NCI-H1048 (cell line): ENCODE data around the gene PDAP1.
"Not testable (repeated sequence)": the region's sequence is repeated elsewhere in the genome, so short reads cannot be mapped to it uniquely, and the experiment has no call there.

ENCODE experiments used
- DNase-seq: peaks from one replicate; lab custom pipeline; 2025; lab: John Stamatoyannopoulos, UW

Gene PDAP1

DNA sequence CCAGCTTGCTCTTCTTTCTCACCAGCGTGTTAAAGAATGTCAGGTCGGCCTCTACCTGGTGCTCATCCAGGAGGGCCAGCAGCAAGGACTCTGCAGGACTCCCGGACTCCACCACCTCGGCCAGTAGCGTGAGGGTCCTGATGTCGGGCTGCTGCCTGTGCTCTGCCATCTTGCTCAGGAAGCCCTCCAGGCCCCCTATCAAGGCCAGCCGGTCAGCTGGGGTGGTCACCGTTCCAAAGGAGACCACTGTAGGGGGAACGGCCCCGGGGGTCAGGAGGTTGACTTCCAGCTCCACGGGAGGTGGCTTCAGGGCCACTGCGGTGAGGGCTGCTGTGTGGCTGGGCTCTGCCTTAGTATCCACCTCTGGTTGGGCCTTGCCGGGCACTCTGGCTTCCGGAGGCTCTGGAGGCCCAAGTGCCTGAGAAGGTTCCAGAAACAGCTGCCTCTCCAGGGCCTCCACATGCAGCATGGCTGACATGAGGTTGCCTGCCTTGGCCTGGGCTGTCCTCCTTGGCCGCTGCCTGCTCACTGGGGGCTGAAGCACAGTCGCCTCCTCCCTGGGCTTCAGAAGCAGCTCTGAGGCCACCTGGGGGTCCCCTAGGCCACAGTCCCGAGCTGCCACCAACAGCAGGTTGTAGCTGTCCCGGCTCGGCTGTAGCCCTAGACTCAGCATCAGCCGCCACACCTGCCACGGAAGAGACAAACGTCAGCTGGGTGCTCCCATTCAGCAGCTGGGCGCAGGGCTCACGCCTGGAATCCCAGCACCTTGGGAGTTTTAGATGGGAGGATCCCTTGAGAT is 16.7 kb upstream of the PDAP1 start:
- no peak for DNase-seq

DNA sequence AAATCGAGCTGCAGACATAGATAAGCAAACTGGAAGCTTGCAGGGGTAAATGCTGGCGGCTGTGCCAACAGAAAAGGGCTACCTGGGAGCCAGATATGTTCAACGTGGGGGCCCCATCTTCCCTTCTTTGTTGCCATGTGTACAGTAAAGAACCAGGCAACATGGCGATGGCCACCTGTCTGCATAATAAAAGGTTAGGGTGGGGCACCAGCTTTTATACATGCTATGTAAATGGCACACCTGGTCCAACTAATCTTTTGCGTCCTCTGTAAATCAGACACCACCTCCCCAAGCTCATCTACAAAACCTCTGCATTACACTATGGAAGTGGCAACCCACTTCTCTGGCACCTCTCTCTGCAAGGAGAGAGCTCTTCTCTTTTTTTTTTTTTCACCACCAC is 14.2 kb upstream of the PDAP1 start:
- DNase-seq, result no peak

DNA sequence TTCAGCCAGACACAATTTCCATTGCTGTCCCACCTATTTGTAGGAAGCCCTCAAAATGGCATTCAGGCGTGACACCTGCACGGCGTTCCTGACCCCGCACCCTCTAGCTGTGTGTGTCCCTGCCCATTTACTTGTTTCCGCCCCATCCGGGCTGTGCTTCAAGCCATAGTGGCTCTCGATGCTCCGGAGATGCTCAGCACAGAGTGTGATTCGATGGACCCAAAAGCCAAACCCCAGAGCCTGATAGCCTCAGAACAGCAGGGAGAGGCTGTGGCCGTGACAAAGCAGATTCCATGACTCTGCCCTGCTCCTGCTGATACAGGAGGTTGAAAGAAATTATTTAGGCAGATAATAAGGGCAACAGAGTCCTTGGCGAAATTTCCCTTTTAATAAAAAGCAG is 13.8 kb upstream of the PDAP1 start:
- DNase-seq, result no peak

DNA sequence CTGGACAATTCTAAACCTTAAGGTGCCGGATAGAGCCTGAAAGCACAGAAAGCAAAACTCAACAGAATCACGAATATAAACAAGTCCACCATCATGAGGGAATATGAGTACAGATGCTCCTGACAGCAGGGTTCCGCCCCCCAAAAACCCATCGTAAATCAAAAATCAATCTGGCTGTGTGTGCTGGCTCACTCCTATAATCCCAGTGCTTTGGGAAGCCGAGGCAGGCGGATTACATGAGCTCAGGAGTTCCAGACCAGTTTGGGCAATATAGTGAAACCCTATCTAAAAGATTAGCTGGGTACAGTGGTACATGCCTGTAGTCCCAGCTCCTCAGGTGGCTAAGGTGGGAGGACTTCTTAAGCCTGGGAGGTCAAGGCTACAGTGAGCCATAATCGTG is 12.6 kb upstream of the PDAP1 start:
- DNase-seq, result no peak

DNA sequence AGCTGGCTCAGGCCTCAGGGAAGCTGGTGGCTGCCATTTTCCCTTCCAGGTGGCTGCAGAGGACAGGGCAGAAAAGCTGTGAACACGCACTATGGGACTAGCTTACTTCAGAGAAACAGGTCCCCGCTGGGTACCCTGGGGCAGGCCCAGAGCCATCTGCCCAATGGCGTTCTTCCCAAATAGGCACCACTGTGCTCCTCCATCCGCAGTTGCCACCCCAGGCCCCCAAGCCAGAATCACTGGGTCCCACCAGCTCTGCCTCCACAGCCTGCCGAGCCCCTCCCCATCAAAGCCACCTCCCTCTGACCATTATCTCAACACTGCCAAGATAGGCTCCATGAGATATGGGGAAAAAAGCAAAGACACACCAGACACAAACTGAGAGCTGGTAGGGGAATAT is 11.8 kb upstream of the PDAP1 start:
- no peak for DNase-seq

DNA sequence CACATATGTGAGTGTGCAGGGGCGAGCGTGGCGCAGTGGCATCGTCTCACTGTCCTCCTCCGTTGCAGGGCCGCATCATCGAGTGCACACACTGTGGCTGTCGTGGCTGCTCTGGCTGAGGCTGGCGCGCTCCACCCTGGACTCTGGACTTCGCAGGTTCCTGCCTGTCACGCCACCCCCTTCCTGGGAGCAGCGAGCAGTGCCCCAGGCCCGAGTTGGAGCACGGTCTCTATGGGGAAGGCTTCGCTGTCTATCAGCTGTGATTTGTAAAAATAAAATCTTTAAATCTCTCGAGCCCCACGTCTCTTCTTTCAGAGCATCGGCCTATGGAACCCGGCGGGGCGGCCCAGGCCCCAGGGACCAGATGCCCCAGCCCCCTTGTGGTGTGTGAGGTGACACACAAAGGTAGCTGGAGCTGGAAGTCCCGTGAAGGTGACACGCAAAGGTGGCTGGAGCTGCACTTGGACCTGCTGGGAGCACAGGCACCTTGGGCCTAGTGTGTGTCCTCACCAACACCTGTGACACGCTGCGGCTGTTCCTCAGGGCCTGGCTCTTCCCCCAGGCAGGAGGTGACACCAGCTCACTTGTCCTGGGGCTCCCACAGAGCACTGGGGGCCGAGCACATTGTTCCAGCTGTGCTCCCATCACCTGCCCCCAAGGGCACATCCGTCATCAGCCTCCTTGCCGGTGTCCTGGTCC is 11.1 kb upstream of the PDAP1 start:
- no peak for DNase-seq

DNA sequence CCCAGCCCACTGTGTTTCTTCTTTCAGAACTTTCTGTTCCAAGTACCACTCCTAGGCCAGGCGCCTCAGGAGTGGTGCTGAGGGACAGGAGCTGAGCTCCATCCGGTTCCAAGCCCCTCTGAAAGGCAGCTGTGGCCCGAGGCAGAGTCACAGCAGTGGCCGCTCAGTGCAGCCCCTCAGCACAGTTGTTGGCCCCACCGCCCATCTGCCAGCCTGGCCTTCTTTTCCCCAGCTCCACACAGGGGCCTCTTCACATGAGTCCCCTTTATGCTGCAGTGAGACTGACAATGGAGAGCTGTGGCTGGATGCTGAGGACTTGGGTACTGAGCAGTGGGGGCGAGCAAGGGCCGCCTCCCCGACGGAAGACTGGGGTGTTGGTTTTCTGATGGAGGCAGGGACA is 9.9 kb upstream of the PDAP1 start:
- DNase-seq, result no peak

DNA sequence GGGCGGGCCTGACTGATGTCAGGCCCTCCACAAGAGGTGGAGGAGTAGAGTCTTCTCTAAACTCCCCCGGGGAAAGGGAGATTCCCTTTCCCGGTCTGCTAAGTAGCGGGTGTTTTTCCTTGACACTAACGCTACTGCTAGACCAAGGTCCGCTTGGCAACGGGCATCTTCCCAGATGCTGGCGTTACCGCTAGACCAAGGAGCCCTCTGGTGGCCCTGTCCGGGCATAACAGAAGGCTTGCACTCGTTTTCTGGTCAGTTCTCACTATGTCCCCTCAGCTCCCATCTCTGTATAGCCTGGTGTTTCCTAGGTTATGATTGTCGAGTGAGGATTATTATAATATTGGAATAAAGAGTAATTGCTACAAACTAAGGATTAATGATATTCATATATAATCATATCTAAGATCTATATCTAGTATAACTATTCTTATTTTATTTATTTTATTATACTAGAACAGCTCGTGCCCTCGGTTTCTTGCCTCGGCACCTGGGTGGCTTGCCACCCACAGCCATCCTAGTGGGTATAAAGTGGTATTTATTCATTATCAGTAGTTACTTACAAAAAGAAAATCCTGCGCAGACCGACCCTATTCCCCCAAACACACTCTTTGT is 7.2 kb upstream of the PDAP1 start:
- not testable (repeated sequence) for DNase-seq

DNA sequence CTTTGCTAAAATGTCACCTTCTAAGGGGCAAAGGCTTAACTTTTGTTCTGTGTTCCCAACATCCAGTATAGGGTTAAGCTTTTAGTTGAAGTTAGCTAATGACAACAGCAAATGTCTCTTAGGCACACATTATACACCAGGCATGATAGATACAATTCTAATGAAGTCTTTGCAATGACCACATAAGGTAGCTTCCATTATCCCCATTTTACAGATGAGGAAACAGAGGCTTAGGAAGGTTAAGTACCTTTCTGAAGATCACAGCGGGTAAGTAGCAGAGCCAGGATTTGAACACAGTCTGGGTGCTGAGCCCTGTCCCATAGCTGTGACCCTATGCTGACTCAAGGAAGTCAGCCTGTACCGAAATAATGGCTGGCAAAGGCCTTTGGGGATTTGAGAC is 2.2 kb upstream of the PDAP1 start:
- DNase-seq, result no peak

DNA sequence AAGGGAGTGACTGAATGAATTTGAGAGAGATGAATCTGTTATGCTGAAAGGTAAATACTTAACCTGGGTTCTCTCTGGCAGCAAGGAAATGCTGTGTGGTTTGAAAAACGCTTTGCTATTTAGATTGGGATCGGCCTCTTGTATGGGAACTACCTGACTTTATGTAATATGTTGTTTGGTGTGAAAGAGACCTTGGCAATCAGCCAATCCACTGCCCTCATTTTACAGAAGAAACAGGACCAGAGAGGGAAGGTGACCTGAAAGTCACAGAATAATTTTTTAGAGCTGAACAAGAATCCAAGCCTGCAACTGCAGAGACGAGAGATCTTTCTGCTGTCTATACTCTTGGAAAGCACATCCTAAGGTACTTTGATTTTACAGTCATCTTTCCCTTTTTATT is 1.4 kb upstream of the PDAP1 start:
- DNase-seq, result no peak

DNA sequence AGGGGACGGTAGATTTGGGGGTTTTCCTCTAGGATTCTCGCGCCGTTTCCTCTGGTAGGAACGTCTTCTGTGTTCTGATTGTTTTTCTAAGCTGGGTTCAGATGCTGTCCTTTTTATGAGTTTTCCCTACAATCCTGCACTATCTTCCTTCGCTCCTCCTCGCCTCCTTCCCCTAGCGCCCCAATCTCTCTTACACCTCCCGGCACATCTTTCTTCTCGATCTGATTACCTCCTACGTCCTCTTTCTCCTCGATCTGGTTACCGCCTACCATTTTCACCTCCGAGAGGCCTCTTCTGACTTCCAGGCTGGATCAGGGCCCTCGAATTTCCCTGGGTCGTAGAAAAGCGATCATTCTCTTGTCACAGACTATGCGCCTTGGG is 785 bp upstream of the PDAP1 start:
- no peak for DNase-seq

DNA sequence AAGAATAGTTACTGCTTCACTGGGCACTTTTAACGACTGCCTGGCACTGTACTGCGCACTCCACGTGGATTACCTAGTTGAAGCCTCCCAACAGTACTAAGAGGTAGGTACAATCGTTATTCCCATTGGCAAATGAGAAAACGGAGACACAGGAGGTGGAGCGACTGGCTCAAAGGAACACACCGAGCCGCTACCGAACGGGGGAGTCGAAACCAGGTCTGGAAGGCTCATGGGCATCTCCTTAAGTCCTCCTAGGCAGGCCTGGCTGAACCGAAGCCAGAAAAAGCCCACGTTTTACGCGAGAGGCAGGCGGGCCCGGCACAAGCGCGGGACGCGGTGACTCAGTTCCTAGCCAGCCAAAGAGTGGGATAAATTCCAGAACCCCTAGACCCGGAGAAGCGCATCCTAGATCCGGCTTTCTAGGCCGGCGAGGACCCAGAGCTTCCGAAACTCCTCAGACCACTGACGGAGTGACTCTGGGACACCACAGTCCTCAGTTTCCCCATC is 472 bp downstream of the PDAP1 start:
- no peak for DNase-seq

DNA sequence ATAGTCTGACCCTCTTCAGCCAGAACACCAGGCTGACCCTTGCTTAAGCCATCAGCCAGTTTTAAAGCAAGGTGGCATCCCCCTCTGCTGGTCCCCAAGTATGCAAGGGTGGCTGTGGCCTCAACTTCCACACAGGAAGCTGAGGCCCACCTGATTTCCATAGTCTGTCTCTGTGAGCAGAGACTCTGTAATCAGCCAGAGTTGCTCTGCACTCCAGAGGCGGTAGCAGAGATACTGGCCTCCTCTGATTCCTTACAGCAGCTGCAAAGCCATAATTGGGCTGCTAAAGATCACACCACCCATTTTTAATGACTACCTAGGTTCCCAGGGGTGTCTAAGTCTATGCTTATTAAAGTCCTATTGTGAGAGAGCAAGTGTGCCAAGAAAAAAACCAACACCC is 1.8 kb downstream of the PDAP1 start:
- no peak for DNase-seq

DNA sequence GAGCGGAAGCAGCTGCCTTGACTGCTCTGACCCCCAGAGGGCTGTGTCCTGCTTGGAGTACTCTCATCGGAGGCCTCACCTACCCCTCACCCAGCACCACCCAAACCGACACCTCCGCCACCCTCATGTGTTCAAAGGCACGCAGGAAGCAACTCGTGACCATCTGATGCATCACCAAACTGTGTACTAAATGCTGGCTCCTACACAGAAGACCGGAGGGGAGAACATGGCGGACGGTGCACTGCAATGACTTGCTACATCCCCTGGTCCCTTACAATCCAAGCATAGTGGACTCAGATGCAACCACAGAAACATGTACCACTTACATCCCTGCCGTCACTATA is 3.4 kb downstream of the PDAP1 start:
- DNase-seq, result no peak

DNA sequence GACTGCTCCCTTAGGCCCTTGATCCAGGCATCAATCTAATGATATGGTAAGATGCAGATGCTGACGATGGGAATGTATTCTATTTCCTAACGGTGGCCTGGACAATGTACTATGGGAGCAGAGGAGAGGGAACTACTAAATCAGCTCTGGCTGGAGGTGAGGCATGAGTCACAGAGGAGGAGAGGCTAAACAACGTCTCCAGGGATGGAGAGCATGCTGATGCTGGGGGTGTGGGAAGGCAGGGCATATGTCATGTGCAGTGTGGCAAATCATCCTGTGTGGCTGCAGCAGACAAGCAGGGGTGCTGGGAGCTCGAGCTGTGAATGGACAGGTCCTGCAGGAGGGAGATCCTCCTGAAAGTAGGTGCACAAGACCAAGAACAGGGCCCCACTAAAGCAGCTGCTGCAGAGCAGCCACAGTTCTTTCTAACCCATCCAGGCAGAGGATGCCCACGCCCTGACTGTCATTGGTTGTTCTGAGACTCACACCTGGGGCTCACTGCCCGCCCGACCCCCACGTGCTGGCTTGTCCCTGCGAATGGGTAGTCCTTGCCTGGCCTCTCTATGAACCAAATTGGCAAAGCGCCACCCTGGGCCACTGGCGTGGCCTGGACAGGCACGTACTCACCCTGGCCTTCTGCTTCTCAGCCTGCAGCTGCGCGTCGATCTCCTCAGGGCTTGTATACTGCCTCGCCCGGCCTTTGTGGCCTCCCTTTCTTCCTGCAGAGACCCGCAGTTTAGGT is 4.0 kb downstream of the PDAP1 start:
- no peak for DNase-seq

DNA sequence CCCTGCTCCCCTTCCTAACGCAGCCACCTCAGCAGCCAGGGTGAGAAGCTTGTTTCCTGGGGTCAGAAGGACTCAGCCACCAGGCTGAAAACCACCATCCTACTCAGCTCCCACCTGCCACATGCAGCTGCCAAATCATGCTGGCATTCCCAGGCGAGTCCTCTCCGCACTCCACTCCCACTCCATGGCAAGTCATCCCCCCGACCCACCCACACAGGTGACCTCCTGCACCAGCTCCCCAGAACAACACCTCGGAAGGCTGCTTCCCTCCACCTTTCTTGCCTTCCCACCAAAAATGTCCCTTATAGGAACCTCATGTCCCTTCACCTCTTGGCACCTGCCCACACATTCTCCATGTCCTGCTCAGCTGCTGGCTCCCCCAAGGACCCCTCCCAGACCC is 4.6 kb downstream of the PDAP1 start:
- DNase-seq, result no peak

DNA sequence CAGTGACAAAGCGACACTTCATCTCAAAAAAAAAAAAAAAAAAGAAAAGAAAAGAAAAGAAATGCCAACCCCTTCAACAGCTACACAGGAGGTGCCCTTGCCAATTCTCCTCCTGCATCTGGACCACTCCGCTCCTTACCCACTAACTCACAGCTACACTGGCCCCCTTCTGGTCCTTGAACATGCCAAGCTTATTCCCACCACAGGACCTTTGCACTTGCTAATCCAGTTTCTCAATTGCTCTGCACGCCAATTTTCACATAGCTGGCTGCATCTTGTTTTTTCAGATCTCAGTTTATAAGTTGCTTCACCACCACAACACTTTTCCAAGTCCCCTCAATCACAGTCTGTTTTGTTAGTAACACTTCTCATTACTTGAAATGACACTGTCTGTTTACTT is 5.5 kb downstream of the PDAP1 start:
- DNase-seq, result no peak

DNA sequence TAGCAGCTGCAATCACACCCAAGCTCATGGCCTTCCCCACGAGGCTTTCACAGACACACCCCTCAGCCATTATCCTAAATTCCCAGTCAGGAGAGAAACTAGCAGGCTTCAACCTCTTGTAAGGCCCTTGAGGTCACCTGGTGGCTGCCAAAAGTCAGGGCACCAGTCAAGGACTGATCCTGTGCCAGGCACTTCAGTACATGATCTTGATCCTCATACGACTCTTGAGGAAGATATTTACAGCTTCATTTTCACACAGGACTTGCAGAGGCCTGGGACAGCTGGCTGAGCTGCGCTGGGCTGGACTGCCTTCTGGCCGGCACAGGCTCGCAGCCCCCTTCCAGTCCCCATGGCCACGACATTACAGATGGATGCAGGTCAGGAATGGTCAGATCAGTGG is 8.8 kb downstream of the PDAP1 start:
- no peak for DNase-seq

DNA sequence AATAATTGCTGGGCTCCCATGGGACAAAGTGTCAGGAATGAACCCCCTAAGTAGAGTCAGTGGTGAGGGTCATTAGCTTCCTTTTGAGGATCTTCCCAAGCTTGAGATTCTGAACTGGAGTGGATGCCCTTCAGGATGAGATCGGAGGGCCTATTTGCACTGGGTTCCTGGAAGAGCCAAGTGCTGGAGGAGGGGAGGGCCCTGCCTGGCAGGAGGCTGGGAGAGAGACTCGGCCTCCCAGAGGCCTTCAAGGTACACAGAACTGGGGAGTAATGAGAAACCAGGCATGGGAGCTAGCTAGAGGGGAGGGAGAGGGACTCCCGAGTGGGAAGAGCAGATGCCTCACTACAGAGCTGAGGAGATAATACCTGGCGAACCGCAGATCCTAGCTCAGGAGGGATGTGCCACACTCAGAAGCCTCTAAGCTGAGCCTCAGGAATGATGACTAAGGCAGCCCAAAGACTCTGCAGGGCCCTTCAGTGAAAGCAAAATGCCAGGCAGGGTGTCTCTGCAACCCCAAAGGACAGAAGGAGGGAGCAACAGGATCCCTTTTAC is 9.4 kb downstream of the PDAP1 start:
- no peak for DNase-seq

DNA sequence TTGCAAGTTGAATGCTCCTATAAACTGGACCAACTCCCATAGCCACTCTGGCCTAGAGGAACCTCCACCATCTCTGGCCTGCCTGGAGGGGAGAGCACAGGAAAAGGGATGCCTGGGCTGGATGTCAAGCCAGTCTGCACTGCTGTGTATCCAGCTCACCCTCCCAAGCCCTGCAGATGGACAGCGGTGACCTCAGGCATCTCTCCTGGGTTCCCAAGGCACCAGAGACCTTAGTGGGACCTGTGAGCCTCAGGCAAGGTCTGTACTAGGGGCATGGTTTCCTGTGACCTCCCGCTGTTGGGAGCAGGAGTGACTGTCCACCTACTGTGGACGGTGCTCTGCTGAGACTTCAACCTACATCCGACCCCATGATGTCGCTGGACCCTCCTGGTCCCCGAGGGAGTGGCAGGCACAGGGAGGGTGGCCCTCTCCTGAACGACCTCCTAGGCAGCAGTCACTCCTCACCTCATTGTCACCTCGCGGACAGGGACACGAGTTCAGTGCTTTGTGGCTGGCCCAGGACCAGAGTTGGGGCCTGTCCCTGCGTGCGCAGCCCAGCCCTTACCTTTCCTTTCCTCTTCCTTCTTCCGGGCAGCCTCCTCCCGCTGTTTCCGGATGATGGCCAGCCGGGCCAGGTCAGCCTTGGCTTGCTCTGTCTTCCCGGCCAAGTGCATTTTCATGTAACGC is 11.0 kb downstream of the PDAP1 start:
- no peak for DNase-seq

DNA sequence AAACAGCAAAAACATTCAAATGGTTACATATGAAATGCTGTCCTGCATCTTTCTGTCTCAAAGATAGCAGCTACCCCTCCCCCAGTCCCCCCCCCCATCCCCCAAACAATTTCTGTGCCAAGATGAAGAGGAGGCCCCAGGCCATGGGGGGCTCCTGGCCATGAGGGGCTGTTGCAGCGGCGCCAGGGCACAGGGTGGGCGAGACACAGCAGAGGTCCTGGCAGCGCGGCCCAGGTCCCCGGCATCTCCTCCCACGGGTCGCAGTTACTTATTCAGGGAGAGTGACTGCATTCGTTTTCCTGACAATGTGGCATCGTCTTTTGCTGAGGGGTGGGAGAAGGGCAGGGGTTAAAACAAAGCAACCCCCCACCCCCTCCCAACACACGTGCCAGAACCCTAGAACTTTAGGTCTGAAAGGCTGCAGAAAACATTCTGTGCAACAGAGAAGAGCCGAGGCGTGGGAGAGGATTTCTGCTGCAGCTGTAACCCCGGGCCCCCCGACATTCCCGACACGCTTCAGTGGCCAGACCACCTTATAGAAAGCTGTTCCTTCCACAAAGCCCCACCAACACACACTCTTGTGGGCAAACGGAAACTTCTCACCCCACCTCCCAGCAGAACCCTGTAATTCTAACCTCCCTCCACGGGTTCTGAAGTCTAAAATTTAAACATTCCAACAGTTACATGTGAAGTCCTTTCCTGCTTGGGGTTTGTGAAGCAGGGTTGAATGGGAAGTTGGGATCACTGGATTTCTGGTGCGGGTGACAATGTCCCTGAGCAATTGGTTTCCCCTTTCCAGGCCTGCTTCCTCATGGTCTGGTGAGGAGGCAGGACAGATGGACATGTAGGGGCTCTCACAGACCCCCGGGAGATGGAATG is 11.7 kb downstream of the PDAP1 start:
- DNase-seq, result no peak
